Astrocyte (in vitro differentiated cells and primary cell): ENCODE data around the gene ZDHHC20.

Source experiments
- EZH2 ChIP-seq: IDR thresholded peaks from 2 replicates; pipeline ENCODE4 v1.6.1; 2012; ENCODE audit warnings: mild to moderate bottlenecking, low read length, inconsistent platforms; ENCODE audit not compliant: insufficient read depth
- TF ChIP-seq, protein P1 (sequence below): IDR thresholded peaks from 2 replicates; pipeline ENCODE4 v1.5.1; 2011; ENCODE audit warnings: low read depth, mild to moderate bottlenecking, inconsistent platforms, low read length, moderate library complexity; ENCODE audit not compliant: insufficient read depth

DNA sequence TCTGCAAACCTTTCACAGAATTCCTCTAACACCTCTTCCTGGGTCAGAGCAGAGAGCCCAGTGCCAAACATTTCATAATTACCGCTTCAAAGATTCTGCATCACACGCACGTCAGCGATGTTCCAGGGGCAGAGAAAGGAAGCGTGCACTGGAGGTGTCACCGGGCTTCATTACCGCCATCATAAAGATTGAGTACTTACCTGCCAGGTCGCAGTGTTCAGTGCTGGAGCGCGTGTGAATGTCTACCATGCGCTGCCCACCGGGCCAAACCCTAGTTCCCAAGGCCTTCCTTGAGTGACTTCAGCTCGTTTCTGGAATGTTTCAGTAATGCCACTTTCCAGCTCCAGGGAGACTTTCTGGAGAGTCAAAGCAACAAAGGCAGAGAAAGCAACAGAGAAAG, 104.4 kb downstream of the ZDHHC20 start:
- TF ChIP-seq, protein P1, sequence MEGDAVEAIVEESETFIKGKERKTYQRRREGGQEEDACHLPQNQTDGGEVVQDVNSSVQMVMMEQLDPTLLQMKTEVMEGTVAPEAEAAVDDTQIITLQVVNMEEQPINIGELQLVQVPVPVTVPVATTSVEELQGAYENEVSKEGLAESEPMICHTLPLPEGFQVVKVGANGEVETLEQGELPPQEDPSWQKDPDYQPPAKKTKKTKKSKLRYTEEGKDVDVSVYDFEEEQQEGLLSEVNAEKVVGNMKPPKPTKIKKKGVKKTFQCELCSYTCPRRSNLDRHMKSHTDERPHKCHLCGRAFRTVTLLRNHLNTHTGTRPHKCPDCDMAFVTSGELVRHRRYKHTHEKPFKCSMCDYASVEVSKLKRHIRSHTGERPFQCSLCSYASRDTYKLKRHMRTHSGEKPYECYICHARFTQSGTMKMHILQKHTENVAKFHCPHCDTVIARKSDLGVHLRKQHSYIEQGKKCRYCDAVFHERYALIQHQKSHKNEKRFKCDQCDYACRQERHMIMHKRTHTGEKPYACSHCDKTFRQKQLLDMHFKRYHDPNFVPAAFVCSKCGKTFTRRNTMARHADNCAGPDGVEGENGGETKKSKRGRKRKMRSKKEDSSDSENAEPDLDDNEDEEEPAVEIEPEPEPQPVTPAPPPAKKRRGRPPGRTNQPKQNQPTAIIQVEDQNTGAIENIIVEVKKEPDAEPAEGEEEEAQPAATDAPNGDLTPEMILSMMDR: no peak
- TF ChIP-seq EZH2: no peak
